HCT116 (cell line): Measurements from ENCODE around the gene GIMAP4. TPM values are rescaled to one million over a fixed set of nuclear protein-coding genes. Genes with fewer than 3 reads are reported as not detected.

Experiments
- ATAC-seq: fragments of 200-7000 bp; cut with Tn5 transposase; 2 replicates; pipeline ENCODE4 v1.9.1; 2020; ENCODE audit warnings: mild to moderate bottlenecking, moderate library complexity
- BruUV-seq: library from RNA; stranded (reverse); fragments of 400-500 nt; replicated peaks from 2 replicates; lab custom pipeline; 2021; lab: Mats Ljungman, UMichigan
- CTCF ChIA-PET: fragments of 300-600 bp; sonication (Branson Sonifier 250); formaldehyde crosslinking; loops from one replicate; lab custom pipeline; 2021; ENCODE audit warnings: antibody characterized with exemption; lab: Charles Lee
- POLR2A ChIA-PET: fragments of 300-600, 350-600 bp; sonication (Branson Sonifier 250); formaldehyde crosslinking; loops from one replicate; lab custom pipeline; 2021; ENCODE audit warnings: antibody characterized with exemption; lab: Charles Lee
- RAD21 ChIA-PET, 2 experiments: fragments of 300-600 bp; sonication (Branson Sonifier 250); formaldehyde crosslinking; loops; one replicate each; lab custom pipeline; 2023; ENCODE audit warnings: low total read pairs in 2 of 2; ENCODE audit not compliant: uncharacterized antibody in 2 of 2, unreplicated experiment in 2 of 2, low non-redundant PET in 1 of 2; lab: Charles Lee
- DNase-seq: peaks from one replicate; pipeline ENCODE4 v3.0.0-alpha.2; 2010; ENCODE audit warnings: low read depth, low spot score
- H2AFZ ChIP-seq: fragments of 200-600 bp; shearing (Covaris generic), sonication (generic); 2 replicates; pipeline ENCODE4 v1.6.1; 2017; ENCODE audit warnings: low read depth, mixed run types, mixed read lengths, antibody characterized with exemption, low read length; ENCODE audit not compliant: poor library complexity, severe bottlenecking
- H3K27ac ChIP-seq: 2 replicates; pipeline ENCODE4 v1.5.1; 2012; ENCODE audit warnings: low read depth, low read length
- H3K27me3 ChIP-seq: fragments of 200-600 bp; sonication (generic); 2 replicates; pipeline ENCODE4 v1.6.1; 2016; ENCODE audit warnings: mixed run types, low read length, mixed read lengths; ENCODE audit not compliant: insufficient read depth
- H3K36me3 ChIP-seq, 2 experiments: fragments of 200-500 bp in 1 of 2; fragments of 200-600 bp in 1 of 2; sonication (Bioruptor generic) in 1 of 2; sonication (generic) in 1 of 2; 2 replicates each; pipeline versions ENCODE4 v1.5.1 to v1.6.1; 2014 to 2016; ENCODE audit warnings: low read length in 2 of 2, inconsistent platforms in 1 of 2, mixed read lengths in 1 of 2, mixed run types in 1 of 2; ENCODE audit not compliant: insufficient read depth in 2 of 2, control insufficient read depth in 1 of 2
- H3K4me1 ChIP-seq, 2 experiments: fragments of 200-600 bp in 1 of 2; sonication (generic) in 1 of 2; 2 replicates each; pipeline versions ENCODE4 v1.5.1 to v1.6.1; 2012 to 2017; ENCODE audit warnings: low read length in 2 of 2, inconsistent platforms in 1 of 2, mild to moderate bottlenecking in 1 of 2, mixed read lengths in 1 of 2, mixed run types in 1 of 2, moderate library complexity in 1 of 2; ENCODE audit not compliant: insufficient read depth in 2 of 2, control insufficient read depth in 1 of 2
- H3K4me2 ChIP-seq: fragments of 200-600 bp; sonication (generic); 2 replicates; pipeline ENCODE4 v1.6.1; 2017; ENCODE audit warnings: mixed run types, low read length, mixed read lengths
- H3K4me3 ChIP-seq, 2 experiments: fragments of 200-600 bp in 1 of 2; sonication (generic) in 1 of 2; replicated peaks in 1 of 2; 2 replicates each; pipeline ENCODE4 v1.5.1; 2011 to 2016; ENCODE audit warnings: low read length in 2 of 2, control low read depth in 1 of 2, low read depth in 1 of 2, mild to moderate bottlenecking in 1 of 2, mixed read lengths in 1 of 2, mixed run types in 1 of 2
- H3K79me2 ChIP-seq: fragments of 200-600 bp; sonication (generic); 2 replicates; pipeline ENCODE4 v1.6.1; 2017; ENCODE audit warnings: mild to moderate bottlenecking, mixed run types, low read length, moderate library complexity, mixed read lengths; ENCODE audit not compliant: insufficient read depth
- H3K9ac ChIP-seq: fragments of 200-600 bp; sonication (generic); 2 replicates; pipeline ENCODE4 v1.6.1; 2016; ENCODE audit warnings: low read length, mixed read lengths
- H3K9me2 ChIP-seq: fragments of 200-600 bp; sonication (generic), shearing (Covaris generic); 2 replicates; pipeline ENCODE4 v1.6.1; 2017; ENCODE audit warnings: mixed run types, mild to moderate bottlenecking, moderate library complexity; ENCODE audit not compliant: insufficient read depth
- H3K9me3 ChIP-seq, 2 experiments: fragments of 200-500 bp in 1 of 2; fragments of 200-600 bp in 1 of 2; sonication (Bioruptor generic) in 1 of 2; sonication (generic) in 1 of 2; 2 replicates each; pipeline ENCODE4 v1.6.1; 2014 to 2017; ENCODE audit warnings: low read length in 2 of 2, mixed read lengths in 2 of 2, inconsistent platforms in 1 of 2, low read depth in 1 of 2, mild to moderate bottlenecking in 1 of 2, mixed run types in 1 of 2, moderate library complexity in 1 of 2; ENCODE audit not compliant: control insufficient read depth in 1 of 2, insufficient read depth in 1 of 2
- H4K20me1 ChIP-seq: fragments of 200-600 bp; sonication (generic), shearing (Covaris generic); 2 replicates; pipeline ENCODE4 v1.6.1; 2017; ENCODE audit warnings: mixed run types, mild to moderate bottlenecking, moderate library complexity; ENCODE audit not compliant: insufficient read depth
- CBX3 ChIP-seq: IDR thresholded peaks from 2 replicates; pipeline ENCODE4 v1.6.1; 2012; ENCODE audit warnings: low read depth
- CEBPB ChIP-seq: IDR thresholded peaks from 2 replicates; pipeline ENCODE4 v1.6.1; 2012; ENCODE audit warnings: low read depth
- ELF1 ChIP-seq: IDR thresholded peaks from 2 replicates; pipeline ENCODE4 v1.6.1; 2012; ENCODE audit warnings: low read depth, borderline replicate concordance
- EZH2 ChIP-seq: fragments of 200-600 bp; sonication (generic); IDR thresholded peaks from 2 replicates; pipeline ENCODE4 v1.6.1; 2017; ENCODE audit warnings: antibody characterized with exemption, mixed run types
- FOSL1 ChIP-seq: IDR thresholded peaks from 2 replicates; pipeline ENCODE4 v1.6.1; 2012; ENCODE audit warnings: low read depth
- POLR2AphosphoS5 ChIP-seq: IDR thresholded peaks from 2 replicates; pipeline ENCODE4 v1.6.1; 2011; ENCODE audit warnings: mild to moderate bottlenecking, low read depth, low read length, moderate library complexity
- RAD21 ChIP-seq: IDR thresholded peaks from 2 replicates; pipeline ENCODE4 v1.6.1; 2012; ENCODE audit warnings: low read depth, mild to moderate bottlenecking
- SIN3A ChIP-seq: IDR thresholded peaks from 2 replicates; pipeline ENCODE4 v1.6.1; 2012; ENCODE audit warnings: low read depth
- SP1 ChIP-seq: IDR thresholded peaks from 2 replicates; pipeline ENCODE4 v1.6.1; 2012; ENCODE audit warnings: low read depth
- SRF ChIP-seq: IDR thresholded peaks from 2 replicates; pipeline ENCODE4 v1.6.1; 2012; ENCODE audit warnings: low read depth
- TCF7L2 ChIP-seq: IDR thresholded peaks from 2 replicates; pipeline ENCODE4 v1.7.0; 2011; ENCODE audit warnings: borderline replicate concordance, inconsistent platforms; ENCODE audit not compliant: insufficient read depth, insufficient read length; ENCODE audit errors: extremely low read depth
- YY1 ChIP-seq: IDR thresholded peaks from 2 replicates; pipeline ENCODE4 v1.6.1; 2011; ENCODE audit warnings: low read length, low read depth, moderate library complexity, mild to moderate bottlenecking; ENCODE audit not compliant: insufficient replicate concordance; ENCODE audit errors: extremely low read depth
- ZNF274 ChIP-seq: fragments of 200-500 bp; sonication (Bioruptor generic); IDR thresholded peaks from 2 replicates; pipeline ENCODE4 v1.6.1; 2014; ENCODE audit warnings: mild to moderate bottlenecking, low read depth, low read length, inconsistent platforms
- intact Hi-C: fragments of 100-400 bp; cut with micrococcal nuclease; formaldehyde crosslinking; loops from 2 replicates; pipeline ENCODE4 v1.10.0; 2022
- total RNA-seq: library from RNA; stranded (reverse); gene quantifications from one replicate; pipeline ENCODE4 v1.2.1, GENCODE V29; 2021; ENCODE audit not compliant: unreplicated experiment
- TF ChIP-seq, protein P1 (sequence below): IDR thresholded peaks from 2 replicates; pipeline ENCODE4 v1.6.1; 2012; ENCODE audit warnings: low read depth
- TF ChIP-seq, protein P2 (sequence below), 3 experiments: fragments of 200-600 bp in 1 of 3; sonication (generic) in 1 of 3; IDR thresholded peaks in 2 of 3; conservative IDR thresholded peaks in 1 of 3; 2 replicates each; pipeline ENCODE4 v1.5.1; 2012 to 2017; ENCODE audit warnings: low read depth in 2 of 3, low read length in 2 of 3, antibody characterized with exemption in 1 of 3, borderline replicate concordance in 1 of 3, control low read depth in 1 of 3, mild to moderate bottlenecking in 1 of 3, mixed read lengths in 1 of 3, mixed run types in 1 of 3, moderate library complexity in 1 of 3; ENCODE audit not compliant: insufficient read depth in 1 of 3
- TF ChIP-seq, protein P3 (sequence below): IDR thresholded peaks from 2 replicates; pipeline ENCODE4 v1.6.1; 2011; ENCODE audit warnings: mild to moderate bottlenecking, low read length, moderate library complexity; ENCODE audit not compliant: insufficient replicate concordance; ENCODE audit errors: extremely low read depth
- TF ChIP-seq, protein P4 (sequence below): IDR thresholded peaks from 2 replicates; pipeline ENCODE4 v1.6.1; 2012

GIMAP4 gene
- total RNA-seq, 1 experiment from 2014 or later, result 0.49 TPM

DNA sequence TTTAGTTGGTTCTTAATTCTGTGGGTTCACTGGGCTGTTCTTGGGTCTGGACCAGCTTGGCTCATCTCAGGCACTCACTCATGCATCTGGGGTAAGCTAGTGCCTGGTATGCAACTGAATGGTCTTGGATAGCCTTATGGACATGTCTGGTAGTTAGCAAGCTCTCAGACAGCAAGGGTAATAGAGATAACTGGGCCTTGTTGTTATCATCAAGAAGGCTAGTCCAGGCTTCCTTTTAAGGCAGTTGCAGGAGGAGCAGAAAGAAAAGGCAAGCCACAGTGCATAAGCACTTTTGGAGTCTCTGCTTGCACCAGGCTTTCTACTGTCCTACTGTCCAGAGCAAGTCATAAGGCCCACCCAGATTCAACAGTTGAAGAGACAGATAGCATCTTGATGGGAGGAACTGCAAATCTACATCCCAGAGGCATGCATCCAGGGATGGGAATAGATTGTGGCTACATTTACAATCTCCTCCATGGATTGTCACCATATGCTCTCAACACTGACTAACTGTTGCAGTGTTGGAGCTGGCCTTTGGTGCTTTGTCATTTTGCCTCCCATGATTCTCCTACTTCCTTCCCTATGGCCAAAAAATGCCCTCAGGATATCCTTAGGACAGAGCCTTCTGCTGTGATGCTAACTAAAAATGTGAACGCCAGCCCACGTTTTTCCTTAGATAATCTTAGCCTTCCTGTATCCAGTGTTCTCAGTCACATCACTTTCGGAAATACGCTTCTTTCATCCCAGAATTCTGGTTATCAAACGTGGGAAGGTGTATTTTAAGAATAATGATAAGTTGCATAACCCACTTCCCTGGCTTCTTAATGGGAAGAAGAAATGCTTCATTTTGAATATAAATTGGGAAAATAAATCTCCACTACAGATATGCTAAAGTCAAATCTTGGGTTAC, 3.6 kb downstream of the GIMAP4 start:
- Histone ChIP-seq H3K4me2 (no peak overlapping the region), H3K79me2 (no peaks in the 10 kb centered on the region), H3K36me3 (no peaks in the 10 kb centered on the region), H3K27ac (no peak overlapping the region), H3K4me1 (no peaks in the 10 kb centered on the region), H3K27me3 (0 out of 2 replicates have a peak, but pooled peaks cover 8% of the 10 kb centered on the region), H3K4me3 (no peak overlapping the region), H3K9ac (no peak overlapping the region), H4K20me1 (no peaks in the 10 kb centered on the region), H3K9me3 (no peaks in the 10 kb centered on the region), H3K9me2 (no peaks in the 10 kb centered on the region), H2AFZ (no peak overlapping the region)
- ChIA-PET CTCF (no interaction called here), POLR2A (no interaction called here), RAD21 (no interaction called here)
- TF ChIP-seq, protein P1, sequence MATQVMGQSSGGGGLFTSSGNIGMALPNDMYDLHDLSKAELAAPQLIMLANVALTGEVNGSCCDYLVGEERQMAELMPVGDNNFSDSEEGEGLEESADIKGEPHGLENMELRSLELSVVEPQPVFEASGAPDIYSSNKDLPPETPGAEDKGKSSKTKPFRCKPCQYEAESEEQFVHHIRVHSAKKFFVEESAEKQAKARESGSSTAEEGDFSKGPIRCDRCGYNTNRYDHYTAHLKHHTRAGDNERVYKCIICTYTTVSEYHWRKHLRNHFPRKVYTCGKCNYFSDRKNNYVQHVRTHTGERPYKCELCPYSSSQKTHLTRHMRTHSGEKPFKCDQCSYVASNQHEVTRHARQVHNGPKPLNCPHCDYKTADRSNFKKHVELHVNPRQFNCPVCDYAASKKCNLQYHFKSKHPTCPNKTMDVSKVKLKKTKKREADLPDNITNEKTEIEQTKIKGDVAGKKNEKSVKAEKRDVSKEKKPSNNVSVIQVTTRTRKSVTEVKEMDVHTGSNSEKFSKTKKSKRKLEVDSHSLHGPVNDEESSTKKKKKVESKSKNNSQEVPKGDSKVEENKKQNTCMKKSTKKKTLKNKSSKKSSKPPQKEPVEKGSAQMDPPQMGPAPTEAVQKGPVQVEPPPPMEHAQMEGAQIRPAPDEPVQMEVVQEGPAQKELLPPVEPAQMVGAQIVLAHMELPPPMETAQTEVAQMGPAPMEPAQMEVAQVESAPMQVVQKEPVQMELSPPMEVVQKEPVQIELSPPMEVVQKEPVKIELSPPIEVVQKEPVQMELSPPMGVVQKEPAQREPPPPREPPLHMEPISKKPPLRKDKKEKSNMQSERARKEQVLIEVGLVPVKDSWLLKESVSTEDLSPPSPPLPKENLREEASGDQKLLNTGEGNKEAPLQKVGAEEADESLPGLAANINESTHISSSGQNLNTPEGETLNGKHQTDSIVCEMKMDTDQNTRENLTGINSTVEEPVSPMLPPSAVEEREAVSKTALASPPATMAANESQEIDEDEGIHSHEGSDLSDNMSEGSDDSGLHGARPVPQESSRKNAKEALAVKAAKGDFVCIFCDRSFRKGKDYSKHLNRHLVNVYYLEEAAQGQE, result no peak
- TF ChIP-seq CBX3, result no peak
- no peak for TF ChIP-seq ELF1
- TF ChIP-seq, protein P2, sequence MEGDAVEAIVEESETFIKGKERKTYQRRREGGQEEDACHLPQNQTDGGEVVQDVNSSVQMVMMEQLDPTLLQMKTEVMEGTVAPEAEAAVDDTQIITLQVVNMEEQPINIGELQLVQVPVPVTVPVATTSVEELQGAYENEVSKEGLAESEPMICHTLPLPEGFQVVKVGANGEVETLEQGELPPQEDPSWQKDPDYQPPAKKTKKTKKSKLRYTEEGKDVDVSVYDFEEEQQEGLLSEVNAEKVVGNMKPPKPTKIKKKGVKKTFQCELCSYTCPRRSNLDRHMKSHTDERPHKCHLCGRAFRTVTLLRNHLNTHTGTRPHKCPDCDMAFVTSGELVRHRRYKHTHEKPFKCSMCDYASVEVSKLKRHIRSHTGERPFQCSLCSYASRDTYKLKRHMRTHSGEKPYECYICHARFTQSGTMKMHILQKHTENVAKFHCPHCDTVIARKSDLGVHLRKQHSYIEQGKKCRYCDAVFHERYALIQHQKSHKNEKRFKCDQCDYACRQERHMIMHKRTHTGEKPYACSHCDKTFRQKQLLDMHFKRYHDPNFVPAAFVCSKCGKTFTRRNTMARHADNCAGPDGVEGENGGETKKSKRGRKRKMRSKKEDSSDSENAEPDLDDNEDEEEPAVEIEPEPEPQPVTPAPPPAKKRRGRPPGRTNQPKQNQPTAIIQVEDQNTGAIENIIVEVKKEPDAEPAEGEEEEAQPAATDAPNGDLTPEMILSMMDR (IDR thresholded peaks at IDR 0.05 in 2 of 3, conservative IDR thresholded peaks at IDR 0.05 in 1 of 3; ENCODE audit: borderline replicate concordance in 1 of 3, insufficient read depth in 1 of 3, low read depth in 2 of 3, low read length in 2 of 3), result no peak
- TF ChIP-seq FOSL1, result no peak
- TF ChIP-seq ZNF274, result no peak
- TF ChIP-seq TCF7L2, result no peak
- TF ChIP-seq, protein P3, sequence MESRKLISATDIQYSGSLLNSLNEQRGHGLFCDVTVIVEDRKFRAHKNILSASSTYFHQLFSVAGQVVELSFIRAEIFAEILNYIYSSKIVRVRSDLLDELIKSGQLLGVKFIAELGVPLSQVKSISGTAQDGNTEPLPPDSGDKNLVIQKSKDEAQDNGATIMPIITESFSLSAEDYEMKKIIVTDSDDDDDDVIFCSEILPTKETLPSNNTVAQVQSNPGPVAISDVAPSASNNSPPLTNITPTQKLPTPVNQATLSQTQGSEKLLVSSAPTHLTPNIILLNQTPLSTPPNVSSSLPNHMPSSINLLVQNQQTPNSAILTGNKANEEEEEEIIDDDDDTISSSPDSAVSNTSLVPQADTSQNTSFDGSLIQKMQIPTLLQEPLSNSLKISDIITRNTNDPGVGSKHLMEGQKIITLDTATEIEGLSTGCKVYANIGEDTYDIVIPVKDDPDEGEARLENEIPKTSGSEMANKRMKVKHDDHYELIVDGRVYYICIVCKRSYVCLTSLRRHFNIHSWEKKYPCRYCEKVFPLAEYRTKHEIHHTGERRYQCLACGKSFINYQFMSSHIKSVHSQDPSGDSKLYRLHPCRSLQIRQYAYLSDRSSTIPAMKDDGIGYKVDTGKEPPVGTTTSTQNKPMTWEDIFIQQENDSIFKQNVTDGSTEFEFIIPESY, result no peak
- TF ChIP-seq SIN3A, result no peak
- TF ChIP-seq EZH2, result no peak
- TF ChIP-seq POLR2AphosphoS5, result no peak
- no peak for TF ChIP-seq SP1
- no peak for TF ChIP-seq SRF
- no peak for TF ChIP-seq RAD21
- no peak for TF ChIP-seq YY1
- no peak for TF ChIP-seq CEBPB
- TF ChIP-seq, protein P4, sequence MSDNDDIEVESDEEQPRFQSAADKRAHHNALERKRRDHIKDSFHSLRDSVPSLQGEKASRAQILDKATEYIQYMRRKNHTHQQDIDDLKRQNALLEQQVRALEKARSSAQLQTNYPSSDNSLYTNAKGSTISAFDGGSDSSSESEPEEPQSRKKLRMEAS, result no peak
- ATAC-seq (no peak), DNase-seq (no peak)
- intact Hi-C loops, result no loop called here
- no TSS peak for BruUV-seq
